Gastroesophageal sphincter (tissue), 3 donors: ENCODE data around the gene NHS.

Experiments
- POLR2A ChIP-seq, 2 donors: fragments of 450-650 bp; IDR thresholded peaks; one replicate each; pipeline ENCODE4 v1.6.1; 2017; ENCODE audit warnings: antibody characterized with exemption in 2 of 2, mild to moderate bottlenecking in 2 of 2, moderate library complexity in 1 of 2
- TF ChIP-seq, protein P1 (sequence below), 4 experiments: fragments of 200-600 bp in 2 of 4; fragments of 450-650 bp in 2 of 4; sonication (generic) in 1 of 4; IDR thresholded peaks; one replicate each; pipeline ENCODE4 v1.5.1; 2017 to 2019; ENCODE audit warnings: antibody characterized with exemption in 4 of 4, mild to moderate bottlenecking in 2 of 4, moderate library complexity in 2 of 4

GRCh38 chrX:17597327-17597726, 222.3 kb downstream of the NHS start:
- no peak for TF ChIP-seq POLR2A (IDR thresholded peaks at IDR 0.05)
- TF ChIP-seq, protein P1, sequence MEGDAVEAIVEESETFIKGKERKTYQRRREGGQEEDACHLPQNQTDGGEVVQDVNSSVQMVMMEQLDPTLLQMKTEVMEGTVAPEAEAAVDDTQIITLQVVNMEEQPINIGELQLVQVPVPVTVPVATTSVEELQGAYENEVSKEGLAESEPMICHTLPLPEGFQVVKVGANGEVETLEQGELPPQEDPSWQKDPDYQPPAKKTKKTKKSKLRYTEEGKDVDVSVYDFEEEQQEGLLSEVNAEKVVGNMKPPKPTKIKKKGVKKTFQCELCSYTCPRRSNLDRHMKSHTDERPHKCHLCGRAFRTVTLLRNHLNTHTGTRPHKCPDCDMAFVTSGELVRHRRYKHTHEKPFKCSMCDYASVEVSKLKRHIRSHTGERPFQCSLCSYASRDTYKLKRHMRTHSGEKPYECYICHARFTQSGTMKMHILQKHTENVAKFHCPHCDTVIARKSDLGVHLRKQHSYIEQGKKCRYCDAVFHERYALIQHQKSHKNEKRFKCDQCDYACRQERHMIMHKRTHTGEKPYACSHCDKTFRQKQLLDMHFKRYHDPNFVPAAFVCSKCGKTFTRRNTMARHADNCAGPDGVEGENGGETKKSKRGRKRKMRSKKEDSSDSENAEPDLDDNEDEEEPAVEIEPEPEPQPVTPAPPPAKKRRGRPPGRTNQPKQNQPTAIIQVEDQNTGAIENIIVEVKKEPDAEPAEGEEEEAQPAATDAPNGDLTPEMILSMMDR (IDR thresholded peaks at IDR 0.05): no peak
